Fibroblast of lung (primary cell): ENCODE measurements around the gene RNF168.

Source experiments
- CTCF ChIP-seq, 2 donors: IDR thresholded peaks in 1 of 2; conservative IDR thresholded peaks in 1 of 2; 1 replicate in 1 of 2; 2 replicates in 1 of 2; pipeline ENCODE4 v1.5.1; 2011 to 2012; ENCODE audit warnings: low read length in 2 of 2, control low read depth in 1 of 2, inconsistent platforms in 1 of 2, low read depth in 1 of 2, mild to moderate bottlenecking in 1 of 2
- EZH2 ChIP-seq: IDR thresholded peaks from 2 replicates; pipeline ENCODE4 v1.5.1; 2012; ENCODE audit warnings: low read length, control low read depth, mild to moderate bottlenecking; ENCODE audit errors: missing control alignments

GRCh38 chr3:196486263-196486662, 17.3 kb downstream of the RNF168 start:
- peak in 1 of 2 donors; percentile 23 for TF ChIP-seq CTCF (conservative IDR thresholded peaks at IDR 0.05 in 1 of 2, IDR thresholded peaks at IDR 0.05 in 1 of 2; ENCODE audit: low read depth in 1 of 2, low read length in 2 of 2)
- no peak for TF ChIP-seq EZH2
